Stimulated activated CD4-positive, alpha-beta T cell treated with anti-CD3 and anti-CD28 coated beads, Interleukin-12 subunit alpha, Interleukin-12 subunit beta, amount 100 ng/mL, for 48 hours (primary cell): Measurements from ENCODE around the gene BCL2L13.
A peak's percentile ranks its signal among the peaks of the same experiment; 100 is the strongest.

Source experiments
- DNase-seq, 3 donors: peaks; one replicate each; pipeline ENCODE4 v3.0.0-alpha.2; 2020; ENCODE audit warnings: low read depth in 2 of 3, low spot score in 1 of 3

The BCL2L13 gene

GRCh38 chr22:17726006-17726927 lies 87.7 kb downstream of the BCL2L13 start:
- no peak for DNase-seq

- no peak for DNase-seq
Measured at GRCh38 chr22:17726928-17727897, 88.7 kb downstream of the BCL2L13 start.

- DNase-seq = no peak
Measured at GRCh38 chr22:17728786-17729185, 90.2 kb downstream of the BCL2L13 start.

- no peak for DNase-seq
Measured at GRCh38 chr22:17729561-17729960, 91.0 kb downstream of the BCL2L13 start.

GRCh38 chr22:17732251-17732854 lies 93.8 kb downstream of the BCL2L13 start:
- DNase-seq = no peak

- no peak for DNase-seq
Measured at GRCh38 chr22:17733466-17733865, 94.9 kb downstream of the BCL2L13 start.

GRCh38 chr22:17734187-17734586 lies 95.6 kb downstream of the BCL2L13 start:
- DNase-seq = peak in 2 of 3 donors; percentile 12 to 22

- no peak for DNase-seq
Measured at GRCh38 chr22:17738386-17739128, 100.0 kb downstream of the BCL2L13 start.

- no peak for DNase-seq
Measured at GRCh38 chr22:17739196-17739975, 100.8 kb downstream of the BCL2L13 start.

- no peak for DNase-seq
Measured at GRCh38 chr22:17741866-17742526, 103.4 kb downstream of the BCL2L13 start.

- DNase-seq = peak; percentile 54 to 67 (median 62)
Measured at GRCh38 chr22:17742527-17742902, 104.0 kb downstream of the BCL2L13 start.

- no peak for DNase-seq
Measured at GRCh38 chr22:17743661-17744411, 105.3 kb downstream of the BCL2L13 start.

GRCh38 chr22:17744430-17744829 lies 105.9 kb downstream of the BCL2L13 start:
- no peak for DNase-seq

GRCh38 chr22:17746916-17747315 lies 108.4 kb downstream of the BCL2L13 start:
- DNase-seq = no peak

- no peak for DNase-seq
Measured at GRCh38 chr22:17748555-17749353, 110.2 kb downstream of the BCL2L13 start.

- no peak for DNase-seq
Measured at GRCh38 chr22:17749605-17750395, 111.2 kb downstream of the BCL2L13 start.

GRCh38 chr22:17751596-17751995 lies 113.0 kb downstream of the BCL2L13 start:
- DNase-seq = no peak
